SH-SY5Y (cell line): ENCODE measurements around the gene TNFRSF6B.

Experiments used
- GATA2 ChIP-seq: IDR thresholded peaks from 2 replicates; pipeline ENCODE4 v1.6.1; 2011; ENCODE audit warnings: mild to moderate bottlenecking, low read depth, low read length
- GATA3 ChIP-seq: IDR thresholded peaks from 2 replicates; pipeline ENCODE4 v1.6.1; 2011; ENCODE audit warnings: low read depth, mild to moderate bottlenecking, low read length, moderate library complexity

The TNFRSF6B gene

DNA sequence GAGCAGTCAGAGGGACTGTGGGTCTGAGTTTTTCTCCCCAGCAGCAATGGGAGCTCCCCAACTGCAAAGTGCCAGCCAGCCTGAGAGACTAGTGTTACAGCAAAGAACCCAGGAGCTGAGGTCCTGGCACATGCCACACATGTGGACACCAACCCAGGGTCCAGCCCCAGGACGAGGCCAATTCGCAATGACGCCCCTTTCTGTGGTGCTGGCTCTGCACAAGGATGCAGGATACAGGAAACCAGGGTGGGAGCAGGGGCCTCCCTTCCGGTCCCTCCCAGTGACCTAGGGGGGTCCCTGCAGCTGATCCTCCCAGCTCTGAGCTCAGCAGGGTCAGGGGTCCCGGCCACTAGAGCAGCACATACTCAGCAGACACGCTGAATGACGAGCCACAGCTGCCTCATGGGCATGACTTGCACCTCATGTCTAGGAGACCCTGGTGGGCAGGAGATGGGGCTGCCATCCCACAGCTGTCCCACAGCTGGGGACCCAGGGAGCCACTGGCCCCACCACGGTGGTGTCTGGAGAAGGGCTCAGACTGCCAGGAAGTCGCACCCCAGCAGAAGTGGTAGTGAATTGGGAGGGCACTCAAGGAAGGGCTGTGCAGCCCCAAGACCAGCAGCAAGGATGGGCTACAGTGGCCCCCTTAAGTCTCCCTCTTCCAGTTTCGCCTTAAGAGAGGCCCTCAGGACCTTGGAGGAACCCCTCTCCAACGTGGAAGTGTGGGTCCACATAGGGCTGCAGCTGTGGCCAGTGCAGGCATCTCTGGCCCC is 7.7 kb downstream of the TNFRSF6B start:
- TF ChIP-seq GATA2 (no peak), GATA3 (no peak)

DNA sequence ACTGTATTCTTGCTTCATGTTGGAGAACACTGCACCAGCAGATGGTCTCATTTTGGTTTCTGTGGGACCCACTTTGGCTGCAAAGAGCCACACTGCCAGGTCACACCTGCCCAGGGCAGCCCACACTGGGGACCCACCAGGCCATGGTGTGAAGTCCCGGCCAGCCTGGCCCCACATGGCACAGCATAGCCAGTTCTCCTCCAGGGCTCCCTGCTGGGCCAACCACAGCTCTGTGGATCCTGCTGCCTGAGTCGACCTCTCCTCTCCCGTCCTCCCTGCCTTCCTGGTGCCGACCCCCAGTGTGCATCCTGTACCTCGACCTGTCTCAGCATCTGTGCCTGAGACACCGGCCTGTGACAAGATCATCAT is 8.3 kb downstream of the TNFRSF6B start:
- TF ChIP-seq GATA3 (no peak), GATA2 (no peak)

DNA sequence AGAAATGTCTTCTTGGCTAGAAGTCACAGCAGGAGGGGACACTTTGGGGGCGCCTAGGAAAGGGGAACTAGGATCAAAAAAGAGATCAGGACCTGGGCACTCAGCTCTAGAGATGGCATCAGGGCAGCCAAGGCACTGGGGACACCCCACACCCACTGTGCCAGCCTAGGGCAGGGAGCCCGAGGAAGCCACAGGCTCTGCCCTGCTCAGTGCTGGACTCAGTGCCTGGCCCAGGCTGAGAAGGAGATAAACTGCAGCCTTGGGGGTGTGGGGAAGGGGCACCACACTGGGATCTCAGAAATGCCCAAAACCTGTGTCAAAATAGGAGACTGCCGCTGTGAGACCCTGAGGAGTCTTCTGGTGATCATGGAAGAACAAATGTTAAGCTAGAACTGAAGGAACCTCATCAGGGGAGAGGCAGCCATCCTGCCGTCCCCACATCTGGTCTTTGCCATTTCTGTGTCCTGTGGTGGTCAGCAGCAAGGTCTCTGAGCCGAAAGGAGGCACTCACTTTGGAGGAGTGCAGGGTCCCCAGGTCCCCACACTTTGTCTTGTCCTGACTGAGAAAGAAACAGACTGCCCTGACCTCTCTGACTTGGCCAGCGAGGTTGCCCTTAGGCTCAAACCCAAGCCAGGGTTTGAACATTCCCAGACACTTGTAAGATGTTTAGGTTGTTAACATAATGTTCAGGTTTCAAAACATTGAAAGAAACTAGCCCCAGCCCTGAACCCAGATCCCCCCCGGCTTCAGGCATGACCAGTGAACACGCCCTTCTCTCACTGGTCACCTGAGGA is 9.0 kb downstream of the TNFRSF6B start:
- no peak for TF ChIP-seq GATA2

DNA sequence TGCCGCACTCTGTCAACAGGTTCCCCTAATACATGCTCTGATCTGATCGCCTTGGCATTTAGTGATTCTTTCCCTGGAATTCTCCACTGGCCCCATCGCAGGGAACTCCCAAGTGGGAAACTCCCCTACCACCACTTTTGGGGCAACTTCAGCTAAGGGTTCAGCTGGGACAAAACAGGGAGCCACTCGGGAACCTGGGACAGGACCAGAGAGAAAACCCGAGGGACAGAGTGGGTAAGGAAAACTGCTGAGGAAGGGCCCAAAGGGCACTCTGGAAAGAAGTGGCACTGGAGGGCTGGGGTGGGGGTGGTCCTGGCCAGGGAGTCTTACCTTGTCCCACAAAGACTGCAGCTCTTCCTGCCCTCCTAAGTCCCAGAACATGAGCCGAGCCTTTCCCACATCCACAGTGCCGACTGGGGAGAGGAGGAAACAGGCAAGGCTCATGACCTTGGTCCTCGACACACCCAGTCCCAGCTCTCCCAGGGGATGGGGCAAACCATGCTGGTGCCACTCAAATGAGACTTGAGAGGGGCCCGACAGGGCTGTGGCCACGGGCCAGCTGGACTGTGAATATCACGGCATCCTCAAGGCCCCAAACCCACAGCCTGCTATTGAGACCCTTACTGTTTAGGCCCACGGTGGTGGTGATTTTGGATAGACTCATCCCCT is 9.7 kb downstream of the TNFRSF6B start:
- TF ChIP-seq GATA3 (no peak), GATA2 (no peak)

DNA sequence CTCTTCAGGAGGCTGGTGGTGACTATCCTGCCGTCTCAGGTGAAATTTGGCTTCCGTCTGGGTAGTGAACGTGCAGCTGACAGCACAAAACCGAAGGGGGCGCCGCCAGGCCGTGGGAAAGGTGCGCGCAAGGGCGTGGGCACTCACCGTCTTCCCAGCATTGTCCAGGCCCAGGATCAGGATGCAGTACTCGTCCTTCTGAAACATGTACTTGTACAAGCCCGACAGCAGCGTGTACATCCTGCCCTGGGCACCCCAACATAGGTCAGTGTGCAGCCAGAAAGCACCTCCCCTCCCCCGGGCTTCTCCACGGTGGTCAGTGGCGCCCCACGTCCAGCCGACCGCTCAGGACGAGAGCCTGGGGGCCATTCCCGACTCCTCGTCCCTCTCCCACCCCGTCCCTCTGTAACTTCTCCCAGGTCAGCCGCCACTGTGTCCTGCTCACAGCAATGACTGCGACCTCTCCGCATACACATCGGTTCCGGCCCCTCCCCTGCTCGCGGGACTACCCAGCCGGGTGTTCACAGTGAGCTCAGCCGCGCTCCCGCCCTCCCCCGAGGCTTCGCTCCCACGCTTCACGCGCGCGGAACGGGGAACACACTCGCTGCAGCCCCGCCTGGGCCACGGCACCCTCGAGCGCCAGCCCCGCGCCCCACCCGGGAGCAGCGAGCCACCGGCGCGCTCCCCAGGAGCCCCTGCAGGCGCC is 10.6 kb downstream of the TNFRSF6B start:
- TF ChIP-seq GATA3 (no peak), GATA2 (no peak)

DNA sequence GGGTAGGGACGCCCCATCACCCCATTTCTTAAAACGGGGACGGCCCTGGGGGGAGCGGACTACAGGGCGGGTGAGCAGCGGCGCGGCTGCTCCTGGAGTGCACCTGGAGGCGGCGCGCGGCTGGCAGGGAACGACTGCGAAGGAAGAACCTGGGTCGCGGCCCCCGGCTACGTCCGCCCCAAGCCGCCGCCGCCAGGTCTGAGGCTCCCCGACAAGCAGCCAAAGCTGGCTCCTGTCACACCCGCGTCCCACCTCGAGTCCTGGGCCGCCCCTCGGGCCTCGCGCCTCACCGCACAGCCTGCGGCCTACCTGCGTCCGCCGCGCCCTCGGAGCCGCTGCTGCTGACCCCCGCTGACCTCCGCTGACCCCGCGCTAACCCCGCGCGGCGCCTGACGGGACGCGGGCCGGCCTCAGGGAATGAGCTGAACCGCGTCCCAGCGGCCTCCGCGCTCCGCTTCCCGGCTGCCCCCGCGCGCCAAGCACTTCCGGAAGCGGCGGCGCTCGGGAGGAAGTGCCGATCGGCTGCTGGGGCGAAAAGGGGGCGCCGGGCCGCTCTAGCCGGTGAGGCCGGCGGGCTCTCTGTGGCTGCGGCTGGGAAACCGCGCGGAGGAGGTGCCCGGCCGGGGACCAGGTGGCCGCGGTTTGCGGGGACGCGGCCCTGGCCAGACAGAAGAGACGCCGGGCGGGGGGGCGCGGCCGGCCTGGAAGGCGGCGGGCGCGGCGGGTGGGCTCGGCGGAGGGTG is 11.3 kb downstream of the TNFRSF6B start, which contains the start of the genes ARFRP1 and ZGPAT:
Gene ARFRP1 (minus strand): TSS at position 419 of the 743 bp plus-strand sequence. CDS start 885 bp downstream, outside the sequence.
Gene ZGPAT (plus strand): TSS at position 482 of the 743 bp plus-strand sequence. CDS start 542 bp downstream, outside the sequence.
- TF ChIP-seq GATA3 (no peak), GATA2 (no peak)

DNA sequence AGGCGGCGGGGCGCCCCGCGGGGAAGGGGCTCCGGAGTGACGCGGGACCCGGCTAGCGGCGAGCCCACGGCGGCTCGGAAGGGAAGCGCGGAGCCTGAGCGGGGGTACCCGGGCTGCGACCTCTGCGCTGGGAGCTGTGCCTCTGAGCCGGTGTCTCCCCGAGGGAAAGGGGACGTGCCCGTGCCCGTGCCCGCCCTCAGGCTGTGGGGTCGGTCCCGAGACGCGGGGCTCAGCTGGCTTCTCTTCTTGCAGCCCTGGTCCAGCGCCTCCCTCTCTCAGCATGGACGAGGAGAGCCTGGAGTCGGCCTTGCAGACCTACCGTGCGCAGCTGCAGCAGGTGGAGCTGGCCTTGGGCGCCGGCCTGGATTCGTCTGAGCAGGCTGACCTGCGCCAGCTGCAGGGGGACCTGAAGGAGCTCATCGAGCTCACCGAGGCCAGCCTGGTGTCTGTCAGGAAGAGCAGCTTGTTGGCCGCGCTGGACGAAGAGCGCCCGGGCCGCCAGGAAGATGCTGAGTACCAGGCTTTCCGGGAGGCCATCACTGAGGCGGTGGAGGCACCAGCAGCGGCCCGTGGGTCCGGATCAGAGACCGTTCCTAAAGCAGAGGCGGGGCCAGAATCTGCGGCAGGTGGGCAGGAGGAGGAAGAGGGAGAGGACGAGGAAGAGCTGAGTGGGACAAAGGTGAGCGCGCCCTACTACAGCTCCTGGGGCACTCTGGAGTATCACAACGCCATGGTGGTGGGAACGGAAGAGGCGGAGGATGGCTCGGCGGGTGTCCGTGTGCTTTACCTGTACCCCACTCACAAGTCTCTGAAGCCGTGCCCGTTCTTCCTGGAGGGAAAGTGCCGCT is 12.1 kb downstream of the TNFRSF6B start:
- no peak for TF ChIP-seq GATA3
- no peak for TF ChIP-seq GATA2

DNA sequence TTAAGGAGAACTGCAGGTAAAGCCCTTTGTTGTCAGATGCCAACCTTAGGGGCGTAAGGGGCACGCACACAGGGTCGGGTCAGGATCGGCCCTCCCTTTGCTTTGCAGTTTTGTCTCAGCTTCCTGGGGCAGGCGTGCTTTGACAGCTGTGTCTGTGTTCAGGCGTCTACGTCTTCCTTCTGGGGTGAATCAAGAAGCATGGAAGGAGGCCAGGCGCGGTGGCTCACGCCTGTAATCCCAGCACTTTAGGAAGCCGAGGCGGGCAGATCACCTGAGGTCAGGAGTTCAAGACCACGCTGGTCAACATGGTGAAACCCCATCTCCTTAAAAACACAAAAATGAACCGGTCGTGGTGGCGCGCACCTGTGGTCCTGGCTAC is 12.7 kb downstream of the TNFRSF6B start:
- TF ChIP-seq GATA3 (no peak), GATA2 (no peak)

DNA sequence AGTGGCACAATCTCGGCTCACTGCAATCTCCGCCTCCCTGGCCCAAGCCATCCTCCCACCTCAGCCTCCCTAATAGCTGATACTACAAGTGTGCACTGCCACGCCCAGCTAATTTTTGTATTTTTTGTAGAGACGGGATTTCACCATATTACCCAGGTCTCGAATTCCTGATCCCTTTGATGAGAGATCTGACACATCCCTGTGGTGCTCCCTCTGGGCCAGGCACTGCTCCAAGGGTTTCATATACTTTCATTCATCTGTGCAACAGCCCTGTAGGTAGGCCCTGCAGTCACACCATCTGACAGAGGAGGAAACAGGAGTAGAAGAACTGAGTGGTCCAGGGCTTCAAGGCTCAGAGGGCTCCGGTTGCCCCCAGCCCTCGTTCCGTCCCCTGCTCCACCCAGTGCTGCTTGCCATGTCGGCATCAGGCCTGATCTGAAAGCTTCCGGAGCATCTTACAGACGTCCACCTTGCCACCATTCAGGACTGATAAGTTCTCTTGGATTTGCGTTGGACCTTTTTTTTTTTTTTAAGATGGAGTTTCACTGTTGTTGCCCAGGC is 14.7 kb downstream of the TNFRSF6B start:
- TF ChIP-seq GATA2, result no peak
- TF ChIP-seq GATA3, result no peak

DNA sequence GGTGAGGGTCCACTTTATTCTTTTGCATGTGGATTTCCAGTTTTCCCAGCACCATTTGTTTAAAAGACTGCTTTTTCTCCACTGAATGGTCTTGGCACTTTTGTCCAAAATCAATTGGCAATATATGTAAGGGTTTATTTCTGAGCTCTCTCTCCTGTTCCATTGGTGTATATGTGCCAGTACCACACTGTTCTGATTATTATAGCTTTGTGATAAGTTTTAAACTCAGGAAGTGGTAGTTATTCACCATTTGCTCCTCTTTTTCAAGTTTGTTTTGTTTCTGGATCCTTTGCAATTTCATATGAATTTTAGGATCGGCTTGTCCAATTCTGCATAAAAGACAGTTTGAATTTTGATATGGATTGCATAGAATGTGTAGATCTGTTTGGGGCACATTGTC is 15.7 kb downstream of the TNFRSF6B start:
- no peak for TF ChIP-seq GATA3
- no peak for TF ChIP-seq GATA2

DNA sequence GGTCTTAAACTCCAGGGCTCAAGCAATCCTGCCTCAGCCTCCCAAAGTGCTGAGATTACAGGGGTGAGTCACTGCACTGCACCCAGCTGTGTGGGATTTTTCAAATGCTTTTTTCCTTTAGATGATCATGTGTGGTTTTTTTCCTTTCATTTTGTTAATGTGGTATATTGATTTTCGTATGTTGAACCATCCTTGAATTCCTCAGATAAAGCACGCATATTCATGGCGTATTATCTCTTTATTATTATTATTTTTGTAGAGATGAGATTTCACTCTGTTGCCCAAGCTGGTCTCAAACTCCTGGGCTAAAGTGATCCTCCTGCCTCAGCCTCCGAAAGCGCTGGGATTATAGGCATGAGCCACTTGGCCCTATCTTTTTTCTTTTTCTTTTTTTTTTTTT is 18.4 kb downstream of the TNFRSF6B start:
- no peak for TF ChIP-seq GATA2
- no peak for TF ChIP-seq GATA3

DNA sequence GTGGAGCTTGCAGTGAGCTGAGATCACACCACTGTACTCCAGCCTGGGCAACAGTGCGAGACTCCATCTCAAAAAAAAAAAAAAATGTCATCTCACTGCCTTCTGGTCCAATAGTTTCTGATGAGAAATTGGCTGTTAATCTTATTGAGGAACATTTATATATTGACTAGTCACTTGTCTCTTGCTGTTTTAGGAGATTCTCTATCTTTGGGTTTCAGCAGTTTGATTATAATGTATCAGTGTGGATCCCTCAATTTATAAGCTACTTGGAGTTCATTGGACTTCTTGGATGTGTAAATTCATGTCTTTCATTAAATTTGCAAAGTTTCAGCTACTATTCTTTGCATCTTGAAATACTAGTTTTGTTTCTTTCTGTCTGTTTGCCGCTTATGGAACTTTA is 22.5 kb downstream of the TNFRSF6B start:
- TF ChIP-seq GATA2 (no peak), GATA3 (no peak)

DNA sequence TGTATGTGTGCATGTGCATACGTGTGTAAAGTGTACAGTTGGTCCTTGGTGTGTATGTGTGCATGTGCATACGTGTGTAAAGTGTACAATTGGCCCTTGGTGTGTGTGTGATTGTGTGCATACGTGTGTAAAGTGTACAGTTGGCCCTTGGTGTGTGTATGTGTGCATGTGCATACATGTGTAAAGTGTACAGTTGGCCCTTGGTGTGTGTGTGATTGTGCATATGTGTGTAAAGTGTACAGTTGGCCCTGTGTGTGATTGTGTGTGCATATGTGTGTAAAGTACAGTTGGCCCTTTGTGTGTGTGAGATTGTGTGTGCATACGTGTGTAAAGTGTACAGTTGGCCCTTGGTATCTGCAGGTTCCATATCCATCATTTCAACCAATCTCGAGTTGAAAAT is 35.0 kb downstream of the TNFRSF6B start:
- TF ChIP-seq GATA2 (no peak), GATA3 (no peak)
